ENCODE results near the gene KSR1. TPM values are rescaled to one million over a fixed set of nuclear protein-coding genes. Genes with fewer than 3 reads are reported as not detected.

KSR1 gene
- polyA plus RNA-seq, 1 of the 3 experiments (the other 2 are of a cell fraction): 7.5 TPM

GRCh38 chr17:27451906-27452305 lies 4.3 kb upstream of the KSR1 start (continued):
- TF ChIP-seq, protein P1, sequence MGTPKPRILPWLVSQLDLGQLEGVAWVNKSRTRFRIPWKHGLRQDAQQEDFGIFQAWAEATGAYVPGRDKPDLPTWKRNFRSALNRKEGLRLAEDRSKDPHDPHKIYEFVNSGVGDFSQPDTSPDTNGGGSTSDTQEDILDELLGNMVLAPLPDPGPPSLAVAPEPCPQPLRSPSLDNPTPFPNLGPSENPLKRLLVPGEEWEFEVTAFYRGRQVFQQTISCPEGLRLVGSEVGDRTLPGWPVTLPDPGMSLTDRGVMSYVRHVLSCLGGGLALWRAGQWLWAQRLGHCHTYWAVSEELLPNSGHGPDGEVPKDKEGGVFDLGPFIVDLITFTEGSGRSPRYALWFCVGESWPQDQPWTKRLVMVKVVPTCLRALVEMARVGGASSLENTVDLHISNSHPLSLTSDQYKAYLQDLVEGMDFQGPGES (IDR thresholded peaks at IDR 0.05; ENCODE audit: low read depth, low read length): no peak
- no peak for TF ChIP-seq EP300 (IDR thresholded peaks at IDR 0.05; ENCODE audit: borderline replicate concordance in 1 of 2, low read depth in 1 of 2, low read length in 1 of 2)
- TF ChIP-seq ELF1 (IDR thresholded peaks at IDR 0.05): no peak
- TF ChIP-seq, protein P2, sequence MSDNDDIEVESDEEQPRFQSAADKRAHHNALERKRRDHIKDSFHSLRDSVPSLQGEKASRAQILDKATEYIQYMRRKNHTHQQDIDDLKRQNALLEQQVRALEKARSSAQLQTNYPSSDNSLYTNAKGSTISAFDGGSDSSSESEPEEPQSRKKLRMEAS (IDR thresholded peaks at IDR 0.05; ENCODE audit: low read depth): no peak
- TF ChIP-seq JUND (IDR thresholded peaks at IDR 0.05): no peak

- CTCF ChIA-PET: interaction anchor here (0.9 to 10.9 kb wide), 8 partner anchors 10 to 216 kb away, joined by 3 to 222 read pairs (median 3); no protein-coding TSS in a partner anchor
These were observed 3.4 kb upstream of the KSR1 start for GRCh38 chr17:27452828-27453227.

More at GRCh38 chr17:27452828-27453227, 3.4 kb upstream of the KSR1 start:
- 43% methylated on average over 5 of the region's 5 CpGs for whole genome bisulfite sequencing (ENCODE audit: low lambda C conversion rate)
- no peaks in the 10 kb centered on the region for H3K36me3 ChIP-seq (replicated peaks in 1 of 2; ENCODE audit: control insufficient read depth in 1 of 2, insufficient read depth in 2 of 2, low read length in 1 of 2)
- H3K27me3 ChIP-seq (ENCODE audit: insufficient read depth): no peaks in the 10 kb centered on the region
- POLR2A ChIA-PET: no interaction called here
- no peak for DNase-seq
- no peak overlapping the region for H3K4me3 ChIP-seq (ENCODE audit: low read depth in 2 of 2, low read length in 1 of 2)
- H3K9ac ChIP-seq: no peak overlapping the region
- H3K27ac ChIP-seq (ENCODE audit: low read depth in 2 of 2, low read length in 1 of 2): no peak overlapping the region
- TF ChIP-seq GABPA (IDR thresholded peaks at IDR 0.05; ENCODE audit: low read depth): no peak
- TF ChIP-seq MEF2A (IDR thresholded peaks at IDR 0.05; ENCODE audit: borderline replicate concordance, low read depth): no peak
- no peak for TF ChIP-seq FOXM1 (IDR thresholded peaks at IDR 0.05; ENCODE audit: low read depth)
- TF ChIP-seq NRF1 (IDR thresholded peaks at IDR 0.05; ENCODE audit: low read depth, low read length): no peak
- no peak for TF ChIP-seq RAD21 (IDR thresholded peaks at IDR 0.05; ENCODE audit: low read length)
- TF ChIP-seq REST (IDR thresholded peaks at IDR 0.05; ENCODE audit: low read depth, low read length): no peak
- TF ChIP-seq, protein P1 (IDR thresholded peaks at IDR 0.05; ENCODE audit: low read depth, low read length): no peak
- TF ChIP-seq NFIC (IDR thresholded peaks at IDR 0.05; ENCODE audit: borderline replicate concordance): no peak
- TF ChIP-seq FOXJ3 (CRISPR knock-in tag; IDR thresholded peaks at IDR 0.05): no peak
- TF ChIP-seq CHD2 (IDR thresholded peaks at IDR 0.05; ENCODE audit: low read length, partially characterized antibody): no peak
- no peak for TF ChIP-seq POLR2AphosphoS5 (IDR thresholded peaks at IDR 0.05; ENCODE audit: low read depth, low read length)
- TF ChIP-seq JUND (IDR thresholded peaks at IDR 0.05): no peak
- no peak for TF ChIP-seq CTCF (IDR thresholded peaks at IDR 0.05)
- TF ChIP-seq RXRA (IDR thresholded peaks at IDR 0.05; ENCODE audit: borderline replicate concordance, low read depth): no peak
- no peak overlapping the region for H3K4me2 ChIP-seq
- H2AFZ ChIP-seq (ENCODE audit: low read depth): no peak overlapping the region
- H3K9me3 ChIP-seq: no peaks in the 10 kb centered on the region
- peaks cover 6% of the 10 kb centered on the region for H3F3A ChIP-seq (replicated peaks; ENCODE audit: insufficient read depth)
- H3K79me2 ChIP-seq (ENCODE audit: insufficient read depth): no peaks in the 10 kb centered on the region
- H4K20me1 ChIP-seq (ENCODE audit: insufficient read depth): no peaks in the 10 kb centered on the region
- peaks cover 3 to 13% of the 10 kb centered on the region in 2 experiments for H3K4me1 ChIP-seq (ENCODE audit: control insufficient read depth in 1 of 2, insufficient read depth in 2 of 2, low read depth in 1 of 2, low read length in 1 of 2)
- H3K9me2 ChIP-seq: no peaks in the 10 kb centered on the region
